Osteocyte (in vitro differentiated cells): Measurements from ENCODE around the gene MEF2A. TPM values are rescaled to one million over a fixed set of nuclear protein-coding genes. Genes with fewer than 3 reads are reported as not detected.

Experiments used
- DNase-seq: peaks from one replicate; pipeline ENCODE4 v3.0.0; 2021; ENCODE audit warnings: mixed read lengths; ENCODE audit not compliant: unreplicated experiment; ENCODE audit errors: extremely low spot score
- H3K27ac Mint-ChIP-seq: one replicate; pipeline ENCODE4 v1.8.0; 2021; ENCODE audit warnings: mild to moderate bottlenecking, mixed read lengths; ENCODE audit not compliant: unreplicated experiment
- H3K27me3 Mint-ChIP-seq: one replicate; pipeline ENCODE4 v1.8.0; 2021; ENCODE audit warnings: mixed read lengths; ENCODE audit not compliant: unreplicated experiment
- H3K36me3 Mint-ChIP-seq: one replicate; pipeline ENCODE4 v1.8.0; 2021; ENCODE audit warnings: mixed read lengths; ENCODE audit not compliant: unreplicated experiment
- H3K4me1 Mint-ChIP-seq: one replicate; pipeline ENCODE4 v1.8.0; 2021; ENCODE audit warnings: mixed read lengths; ENCODE audit not compliant: unreplicated experiment
- H3K4me3 Mint-ChIP-seq: one replicate; pipeline ENCODE4 v1.8.0; 2021; ENCODE audit warnings: mild to moderate bottlenecking, moderate library complexity, mixed read lengths; ENCODE audit not compliant: unreplicated experiment
- H3K9me3 Mint-ChIP-seq: one replicate; pipeline ENCODE4 v1.8.0; 2021; ENCODE audit warnings: mixed read lengths; ENCODE audit not compliant: unreplicated experiment
- CTCF ChIP-seq: fragments of 200-600 bp; sonication (generic); IDR thresholded peaks from 2 replicates; pipeline ENCODE4 v1.5.0; 2021; ENCODE audit warnings: antibody characterized with exemption, mild to moderate bottlenecking, moderate library complexity
- total RNA-seq: library from RNA; stranded (reverse); gene quantifications from 2 replicates; pipeline ENCODE4 v1.2.1, GENCODE V29; 2021

Gene MEF2A
- total RNA-seq, 1 donor from 2014 or later, result 97.8 TPM

- H3K4me3 Mint-ChIP-seq, result no peak overlapping the region
- peaks cover 26% of the 10 kb centered on the region for H3K4me1 Mint-ChIP-seq
- H3K27ac Mint-ChIP-seq, result peak overlapping the region; percentile 11
- peaks cover 19% of the 10 kb centered on the region for H3K36me3 Mint-ChIP-seq
- no peaks in the 10 kb centered on the region for H3K9me3 Mint-ChIP-seq
- H3K27me3 Mint-ChIP-seq, result no peaks in the 10 kb centered on the region
- no peak for TF ChIP-seq CTCF
- peak; percentile 25 for DNase-seq
Measured at GRCh38 chr15:99721896-99722295, 156.1 kb downstream of the MEF2A start.

- no peak overlapping the region for H3K27ac Mint-ChIP-seq
- H3K4me3 Mint-ChIP-seq, result no peak overlapping the region
- H3K27me3 Mint-ChIP-seq, result no peaks in the 10 kb centered on the region
- peaks cover 21% of the 10 kb centered on the region for H3K4me1 Mint-ChIP-seq
- DNase-seq, result no peak
- H3K9me3 Mint-ChIP-seq, result no peaks in the 10 kb centered on the region
- no peak for TF ChIP-seq CTCF
- H3K36me3 Mint-ChIP-seq, result peaks cover 20% of the 10 kb centered on the region
Measured at GRCh38 chr15:99722406-99722805, 156.6 kb downstream of the MEF2A start.

GRCh38 chr15:99726333-99726732, 160.5 kb downstream of the MEF2A start:
- H3K4me1 Mint-ChIP-seq, result peaks cover 17% of the 10 kb centered on the region
- H3K27me3 Mint-ChIP-seq, result no peaks in the 10 kb centered on the region
- DNase-seq, result no peak
- H3K4me3 Mint-ChIP-seq, result no peak overlapping the region
- no peak overlapping the region for H3K27ac Mint-ChIP-seq
- TF ChIP-seq CTCF, result no peak
- no peaks in the 10 kb centered on the region for H3K9me3 Mint-ChIP-seq
- H3K36me3 Mint-ChIP-seq, result peaks cover 17% of the 10 kb centered on the region

- Mint-ChIP-seq H3K4me1 (peaks cover 26% of the 10 kb centered on the region), H3K9me3 (no peaks in the 10 kb centered on the region), H3K4me3 (no peak overlapping the region), H3K27me3 (no peaks in the 10 kb centered on the region), H3K27ac (no peak overlapping the region), H3K36me3 (peaks cover 15% of the 10 kb centered on the region)
- no peak for TF ChIP-seq CTCF
- DNase-seq, result no peak
Measured at GRCh38 chr15:99727330-99727729, 161.5 kb downstream of the MEF2A start.

GRCh38 chr15:99727733-99728132, 161.9 kb downstream of the MEF2A start:
- H3K36me3 Mint-ChIP-seq, result peaks cover 14% of the 10 kb centered on the region
- no peak for DNase-seq
- no peak overlapping the region for H3K4me3 Mint-ChIP-seq
- H3K27me3 Mint-ChIP-seq, result no peaks in the 10 kb centered on the region
- peaks cover 27% of the 10 kb centered on the region for H3K4me1 Mint-ChIP-seq
- TF ChIP-seq CTCF, result no peak
- no peaks in the 10 kb centered on the region for H3K9me3 Mint-ChIP-seq
- H3K27ac Mint-ChIP-seq, result no peak overlapping the region
